DND-41 (cell line): ENCODE measurements around the gene BIRC3.

Source experiments
- ATAC-seq: fragments of 200-7000 bp; cut with Tn5 transposase; 3 replicates; pipeline ENCODE4 v1.9.1; 2021; ENCODE audit warnings: low read depth; ENCODE audit not compliant: insufficient read depth
- DNase-seq: peaks from one replicate; pipeline ENCODE4 v3.0.0-alpha.2; 2020
- H2AFZ ChIP-seq: 2 replicates; pipeline ENCODE4 v1.6.0; 2012; ENCODE audit warnings: low read depth, low read length
- H3K27ac ChIP-seq: 2 replicates; pipeline ENCODE4 v1.5.1; 2012; ENCODE audit warnings: low read length, inconsistent platforms
- H3K27me3 ChIP-seq: fragments of 200-600 bp; sonication (generic); 2 replicates; pipeline ENCODE4 v1.6.0; 2012; ENCODE audit warnings: low read length, mild to moderate bottlenecking, inconsistent platforms; ENCODE audit not compliant: insufficient read depth, poor library complexity
- H3K36me3 ChIP-seq: 2 replicates; pipeline ENCODE4 v1.5.1; 2012; ENCODE audit warnings: low read length, inconsistent platforms; ENCODE audit not compliant: insufficient read depth
- H3K4me1 ChIP-seq: 2 replicates; pipeline ENCODE4 v1.5.1; 2012; ENCODE audit warnings: mild to moderate bottlenecking, low read length; ENCODE audit not compliant: insufficient read depth
- H3K4me2 ChIP-seq: 2 replicates; pipeline ENCODE4 v1.6.0; 2012; ENCODE audit warnings: mild to moderate bottlenecking, moderate library complexity, low read length, inconsistent platforms; ENCODE audit not compliant: insufficient read depth
- H3K4me3 ChIP-seq, 2 experiments: fragments of 200-600 bp in 1 of 2; shearing (Covaris generic) in 1 of 2; 2 replicates each; pipeline ENCODE4 v1.5.1; 2012 to 2016; ENCODE audit warnings: inconsistent platforms in 2 of 2, low read length in 2 of 2, mild to moderate bottlenecking in 2 of 2, low read depth in 1 of 2, moderate library complexity in 1 of 2
- H3K79me2 ChIP-seq: 2 replicates; pipeline ENCODE4 v1.6.0; 2012; ENCODE audit warnings: low read length, inconsistent platforms; ENCODE audit not compliant: insufficient read depth
- H3K9ac ChIP-seq: 2 replicates; pipeline ENCODE4 v1.6.0; 2012; ENCODE audit warnings: low read depth, mild to moderate bottlenecking, inconsistent platforms, low read length, moderate library complexity
- H3K9me3 ChIP-seq: 2 replicates; pipeline ENCODE4 v1.5.1; 2012; ENCODE audit warnings: low read length, moderate library complexity, mild to moderate bottlenecking, inconsistent platforms; ENCODE audit not compliant: insufficient read depth, severe bottlenecking
- H4K20me1 ChIP-seq: 2 replicates; pipeline ENCODE4 v1.6.0; 2012; ENCODE audit warnings: low read length; ENCODE audit not compliant: insufficient read depth
- EZH2 ChIP-seq: IDR thresholded peaks from 3 replicates; pipeline ENCODE4 v1.6.1; 2012; ENCODE audit warnings: borderline replicate concordance, low read depth, mild to moderate bottlenecking, moderate library complexity, low read length, inconsistent platforms; ENCODE audit not compliant: severe bottlenecking
- TF ChIP-seq, protein P1 (sequence below): IDR thresholded peaks from 2 replicates; pipeline ENCODE4 v1.5.1; 2012; ENCODE audit warnings: borderline replicate concordance, low read length, moderate library complexity, mild to moderate bottlenecking; ENCODE audit not compliant: poor library complexity, severe bottlenecking; ENCODE audit errors: extremely low read depth

Gene BIRC3

GRCh38 chr11:102318469-102318868, 1.2 kb downstream of the BIRC3 start:
- H3K27ac ChIP-seq, result no peak overlapping the region
- H3K4me3 ChIP-seq, result peak overlapping the region in 1 of 2 experiments; percentile 73; a peak in 1 of 4 replicates
- H3K4me2 ChIP-seq, result peak overlapping the region; percentile 86
- no peak for ATAC-seq
- peaks cover 71% of the 10 kb centered on the region for H3K4me1 ChIP-seq
- no peaks in the 10 kb centered on the region for H3K27me3 ChIP-seq
- H3K9me3 ChIP-seq, result no peaks in the 10 kb centered on the region
- no peaks in the 10 kb centered on the region for H3K79me2 ChIP-seq
- H2AFZ ChIP-seq, result no peak overlapping the region
- H4K20me1 ChIP-seq, result no peaks in the 10 kb centered on the region
- DNase-seq, result no peak
- no peak for TF ChIP-seq EZH2
- TF ChIP-seq, protein P1, sequence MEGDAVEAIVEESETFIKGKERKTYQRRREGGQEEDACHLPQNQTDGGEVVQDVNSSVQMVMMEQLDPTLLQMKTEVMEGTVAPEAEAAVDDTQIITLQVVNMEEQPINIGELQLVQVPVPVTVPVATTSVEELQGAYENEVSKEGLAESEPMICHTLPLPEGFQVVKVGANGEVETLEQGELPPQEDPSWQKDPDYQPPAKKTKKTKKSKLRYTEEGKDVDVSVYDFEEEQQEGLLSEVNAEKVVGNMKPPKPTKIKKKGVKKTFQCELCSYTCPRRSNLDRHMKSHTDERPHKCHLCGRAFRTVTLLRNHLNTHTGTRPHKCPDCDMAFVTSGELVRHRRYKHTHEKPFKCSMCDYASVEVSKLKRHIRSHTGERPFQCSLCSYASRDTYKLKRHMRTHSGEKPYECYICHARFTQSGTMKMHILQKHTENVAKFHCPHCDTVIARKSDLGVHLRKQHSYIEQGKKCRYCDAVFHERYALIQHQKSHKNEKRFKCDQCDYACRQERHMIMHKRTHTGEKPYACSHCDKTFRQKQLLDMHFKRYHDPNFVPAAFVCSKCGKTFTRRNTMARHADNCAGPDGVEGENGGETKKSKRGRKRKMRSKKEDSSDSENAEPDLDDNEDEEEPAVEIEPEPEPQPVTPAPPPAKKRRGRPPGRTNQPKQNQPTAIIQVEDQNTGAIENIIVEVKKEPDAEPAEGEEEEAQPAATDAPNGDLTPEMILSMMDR, result peak; percentile 9
- H3K9ac ChIP-seq, result 0 out of 2 replicates have a peak overlapping the region, but pooled peaks have one; percentile 57
- H3K36me3 ChIP-seq, result no peaks in the 10 kb centered on the region

- Histone ChIP-seq H3K4me3 (no peak overlapping the region), H4K20me1 (no peaks in the 10 kb centered on the region), H3K27me3 (no peaks in the 10 kb centered on the region), H3K36me3 (no peaks in the 10 kb centered on the region), H3K4me2 (peak overlapping the region; percentile 15; the same call in 1 of the 2 replicates), H3K4me1 (peaks cover 70% of the 10 kb centered on the region), H3K79me2 (no peaks in the 10 kb centered on the region), H3K9ac (no peak overlapping the region), H3K9me3 (no peaks in the 10 kb centered on the region), H3K27ac (no peak overlapping the region), H2AFZ (no peak overlapping the region)
- TF ChIP-seq, protein P1, result no peak
- no peak for TF ChIP-seq EZH2
- DNase-seq (no peak), ATAC-seq (no peak)
Observed at GRCh38 chr11:102319544-102319943, 2.3 kb downstream of the BIRC3 start.

- Histone ChIP-seq H3K27ac (peak overlapping the region; percentile 67), H3K4me1 (peaks cover 70% of the 10 kb centered on the region), H2AFZ (no peak overlapping the region), H3K27me3 (no peaks in the 10 kb centered on the region), H3K9me3 (no peaks in the 10 kb centered on the region), H3K4me3 (0 out of 4 replicates have a peak overlapping the region, but pooled peaks of 1 of the 2 experiments have one; percentile 10), H3K9ac (peak overlapping the region; percentile 29; the same call in 1 of the 2 replicates), H3K4me2 (peak overlapping the region; percentile 43), H3K79me2 (no peaks in the 10 kb centered on the region), H3K36me3 (no peaks in the 10 kb centered on the region), H4K20me1 (no peaks in the 10 kb centered on the region)
- TF ChIP-seq EZH2, result no peak
- TF ChIP-seq, protein P1, result no peak
- DNase-seq, result no peak
- ATAC-seq, result no peak
Observed at GRCh38 chr11:102320188-102320587, 2.9 kb downstream of the BIRC3 start.
